GM23338 (cell line): Measurements from ENCODE around the gene ACOT6. TPM values are rescaled to one million over a fixed set of nuclear protein-coding genes. Genes with fewer than 3 reads are reported as not detected.

Experiments used
- ATAC-seq: fragments of 200-7000 bp; cut with Tn5 transposase; 3 replicates; pipeline ENCODE4 v1.9.1; 2020
- DNase-seq: peaks from one replicate; pipeline ENCODE4 v3.0.0-alpha.2; 2015; ENCODE audit warnings: low spot score
- H2AFZ ChIP-seq: fragments of 200-600 bp; sonication (generic); 2 replicates; pipeline ENCODE4 v1.8.0; 2016; ENCODE audit warnings: antibody characterized with exemption, mild to moderate bottlenecking, moderate library complexity
- H3F3A ChIP-seq: fragments of 200-600 bp; sonication (generic); replicated peaks from 2 replicates; pipeline ENCODE4 v1.8.0; 2017; ENCODE audit warnings: antibody characterized with exemption, mixed run types, low read depth
- H3K27ac ChIP-seq: fragments of 200-600 bp; sonication (generic); 2 replicates; pipeline ENCODE4 v1.6.1; 2016; ENCODE audit warnings: low read depth
- H3K27me3 ChIP-seq: fragments of 200-600 bp; sonication (generic); 2 replicates; pipeline ENCODE4 v1.8.0; 2016; ENCODE audit warnings: mild to moderate bottlenecking, mixed run types, moderate library complexity; ENCODE audit not compliant: insufficient read depth
- H3K36me3 ChIP-seq: fragments of 200-600 bp; sonication (generic); 2 replicates; pipeline ENCODE4 v1.8.0; 2016; ENCODE audit warnings: mild to moderate bottlenecking; ENCODE audit not compliant: insufficient read depth
- H3K4me1 ChIP-seq: fragments of 200-600 bp; sonication (generic); 2 replicates; pipeline ENCODE4 v1.8.0; 2016; ENCODE audit warnings: mild to moderate bottlenecking, moderate library complexity; ENCODE audit not compliant: insufficient read depth
- H3K4me2 ChIP-seq: fragments of 200-600 bp; sonication (generic); 2 replicates; pipeline ENCODE4 v1.7.1; 2017; ENCODE audit warnings: mixed run types
- H3K4me3 ChIP-seq: fragments of 200-600 bp; sonication (generic); 2 replicates; pipeline ENCODE4 v1.6.1; 2016; ENCODE audit warnings: mixed run types
- H3K79me2 ChIP-seq: fragments of 200-600 bp; sonication (generic); replicated peaks from 2 replicates; pipeline ENCODE4 v1.8.0; 2017; ENCODE audit warnings: mild to moderate bottlenecking; ENCODE audit not compliant: insufficient read depth
- H3K9me2 ChIP-seq: fragments of 200-600 bp; sonication (generic); 2 replicates; pipeline ENCODE4 v1.8.0; 2017; ENCODE audit not compliant: insufficient read depth
- H4K20me1 ChIP-seq: fragments of 200-600 bp; sonication (generic); replicated peaks from 2 replicates; pipeline ENCODE4 v1.8.0; 2017; ENCODE audit warnings: mild to moderate bottlenecking; ENCODE audit not compliant: insufficient read depth
- H3K27ac Mint-ChIP-seq: 2 replicates; pipeline ENCODE4 v1.8.0; 2020; ENCODE audit warnings: inconsistent platforms, mild to moderate bottlenecking, moderate library complexity, mixed read lengths
- H3K27me3 Mint-ChIP-seq: 3 replicates; pipeline ENCODE4 v1.8.0; 2022; ENCODE audit warnings: low read depth, mild to moderate bottlenecking, moderate library complexity, mixed read lengths, inconsistent platforms; ENCODE audit not compliant: insufficient read depth, poor library complexity
- H3K36me3 Mint-ChIP-seq: 3 replicates; pipeline ENCODE4 v1.8.0; 2021; ENCODE audit warnings: low read depth, mild to moderate bottlenecking, inconsistent platforms, moderate library complexity, mixed read lengths
- H3K4me1 Mint-ChIP-seq: 3 replicates; pipeline ENCODE4 v1.8.0; 2020; ENCODE audit warnings: mild to moderate bottlenecking, inconsistent platforms, mixed read lengths
- H3K4me3 Mint-ChIP-seq: 3 replicates; pipeline ENCODE4 v1.8.0; 2021; ENCODE audit warnings: moderate library complexity, mild to moderate bottlenecking, inconsistent platforms, mixed read lengths
- H3K9me3 Mint-ChIP-seq: 3 replicates; pipeline ENCODE4 v1.8.0; 2020; ENCODE audit warnings: moderate library complexity, mild to moderate bottlenecking, inconsistent platforms, mixed read lengths
- CREB1 ChIP-seq: fragments of 250-450 bp; sonication (Bioruptor Pico); IDR thresholded peaks from 2 replicates; pipeline ENCODE4 v1.5.0; 2020; ENCODE audit warnings: low read depth, mild to moderate bottlenecking, moderate library complexity
- CTCF ChIP-seq, 2 experiments: fragments of 200-600 bp in 1 of 2; sonication (generic) in 1 of 2; conservative IDR thresholded peaks; 2 replicates each; pipeline versions ENCODE4 v1.5.1 to v1.6.1; 2016 to 2017; ENCODE audit warnings: antibody characterized with exemption in 2 of 2, low read depth in 2 of 2, mild to moderate bottlenecking in 2 of 2, moderate library complexity in 1 of 2
- ETS1 ChIP-seq: IDR thresholded peaks from 2 replicates; pipeline ENCODE4 v1.6.1; 2016; ENCODE audit warnings: antibody characterized with exemption
- EZH2 ChIP-seq: fragments of 200-600 bp; sonication (generic); IDR thresholded peaks from one replicate; pipeline ENCODE4 v1.8.0; 2017; ENCODE audit warnings: antibody characterized with exemption, mild to moderate bottlenecking, low read depth; ENCODE audit not compliant: unreplicated experiment
- EZH2phosphoT487 ChIP-seq: fragments of 200-600 bp; sonication (generic); IDR thresholded peaks from one replicate; pipeline ENCODE4 v1.8.1; 2018; ENCODE audit warnings: antibody characterized with exemption; ENCODE audit not compliant: unreplicated experiment
- JUNB ChIP-seq: IDR thresholded peaks from one replicate; pipeline ENCODE4 v1.6.1; 2016; ENCODE audit warnings: antibody characterized with exemption; ENCODE audit not compliant: unreplicated experiment
- NANOG ChIP-seq: IDR thresholded peaks from 2 replicates; pipeline ENCODE4 v1.6.1; 2016; ENCODE audit warnings: antibody characterized with exemption, borderline replicate concordance
- POLR2AphosphoS5 ChIP-seq: IDR thresholded peaks from 2 replicates; pipeline ENCODE4 v1.6.1; 2016; ENCODE audit warnings: antibody characterized with exemption, low read depth
- STAT1 ChIP-seq: IDR thresholded peaks from one replicate; pipeline ENCODE4 v1.6.1; 2016; ENCODE audit warnings: antibody characterized with exemption; ENCODE audit not compliant: unreplicated experiment
- ZNF114 ChIP-seq: fragments of 250-450 bp; sonication (Bioruptor Pico); IDR thresholded peaks from 2 replicates; pipeline ENCODE4 v1.5.0; 2020; ENCODE audit warnings: mild to moderate bottlenecking, moderate library complexity
- ZNF331 ChIP-seq: fragments of 250-450 bp; sonication (Bioruptor Pico); IDR thresholded peaks from 2 replicates; pipeline ENCODE4 v1.5.0; 2020; ENCODE audit warnings: low read depth, mild to moderate bottlenecking, moderate library complexity
- ZNF462 ChIP-seq: fragments of 250-450 bp; sonication (Bioruptor Pico); IDR thresholded peaks from 2 replicates; pipeline ENCODE4 v1.5.0; 2020; ENCODE audit warnings: mild to moderate bottlenecking, moderate library complexity
- polyA plus RNA-seq: library from polyadenylated mRNA; unstranded; fragments of >200 nt; fragmentation: Nextera tagmentation; extraction: Ambion mirVana; gene quantifications from 2 replicates; pipeline ENCODE4 v1.2.1, GENCODE V29; 2016
- total RNA-seq: library from RNA; depleted of rRNA; stranded (reverse); fragments of >200 nt; shearing (Covaris generic); gene quantifications from 2 replicates; pipeline ENCODE4 v1.2.3, GENCODE V29; 2014
- TF ChIP-seq, protein P1 (sequence below): IDR thresholded peaks from one replicate; pipeline ENCODE4 v1.6.1; 2018; ENCODE audit warnings: antibody characterized with exemption; ENCODE audit not compliant: unreplicated experiment

The ACOT6 gene
- total and polyA plus RNA-seq, 2 experiments from 2014 or later, result 0.44 to 0.83 TPM

- Histone ChIP-seq H2AFZ (no peak overlapping the region), H3K4me2 (no peak overlapping the region), H3K4me3 (no peak overlapping the region), H3K9me2 (no peaks in the 10 kb centered on the region), H3K36me3 (no peaks in the 10 kb centered on the region), H4K20me1 (no peaks in the 10 kb centered on the region), H3K79me2 (no peaks in the 10 kb centered on the region), H3K4me1 (no peaks in the 10 kb centered on the region), H3K27me3 (no peaks in the 10 kb centered on the region), H3F3A (no peaks in the 10 kb centered on the region), H3K27ac (no peak overlapping the region)
- no peak for ATAC-seq
- no peak for DNase-seq
- Mint-ChIP-seq H3K4me1 (no peaks in the 10 kb centered on the region; the same call in 1 of the 3 replicates), H3K27me3 (no peaks in the 10 kb centered on the region), H3K9me3 (peaks cover 4% of the 10 kb centered on the region; the same call in 1 of the 3 replicates), H3K4me3 (no peak overlapping the region), H3K36me3 (peaks cover 9% of the 10 kb centered on the region; the same call in 2 of the 3 replicates), H3K27ac (no peak overlapping the region)
- TF ChIP-seq EZH2phosphoT487, result no peak
- no peak for TF ChIP-seq ETS1
- no peak for TF ChIP-seq STAT1
- no peak for TF ChIP-seq ZNF114 (CRISPR knock-in tag)
- TF ChIP-seq NANOG, result no peak
- no peak for TF ChIP-seq CTCF (conservative IDR thresholded peaks at IDR 0.05; ENCODE audit: low read depth in 2 of 2)
- TF ChIP-seq ZNF462 (CRISPR knock-in tag), result no peak
- TF ChIP-seq EZH2, result no peak
- no peak for TF ChIP-seq ZNF331 (CRISPR knock-in tag)
- TF ChIP-seq JUNB, result no peak
- TF ChIP-seq POLR2AphosphoS5, result no peak
- TF ChIP-seq, protein P1, sequence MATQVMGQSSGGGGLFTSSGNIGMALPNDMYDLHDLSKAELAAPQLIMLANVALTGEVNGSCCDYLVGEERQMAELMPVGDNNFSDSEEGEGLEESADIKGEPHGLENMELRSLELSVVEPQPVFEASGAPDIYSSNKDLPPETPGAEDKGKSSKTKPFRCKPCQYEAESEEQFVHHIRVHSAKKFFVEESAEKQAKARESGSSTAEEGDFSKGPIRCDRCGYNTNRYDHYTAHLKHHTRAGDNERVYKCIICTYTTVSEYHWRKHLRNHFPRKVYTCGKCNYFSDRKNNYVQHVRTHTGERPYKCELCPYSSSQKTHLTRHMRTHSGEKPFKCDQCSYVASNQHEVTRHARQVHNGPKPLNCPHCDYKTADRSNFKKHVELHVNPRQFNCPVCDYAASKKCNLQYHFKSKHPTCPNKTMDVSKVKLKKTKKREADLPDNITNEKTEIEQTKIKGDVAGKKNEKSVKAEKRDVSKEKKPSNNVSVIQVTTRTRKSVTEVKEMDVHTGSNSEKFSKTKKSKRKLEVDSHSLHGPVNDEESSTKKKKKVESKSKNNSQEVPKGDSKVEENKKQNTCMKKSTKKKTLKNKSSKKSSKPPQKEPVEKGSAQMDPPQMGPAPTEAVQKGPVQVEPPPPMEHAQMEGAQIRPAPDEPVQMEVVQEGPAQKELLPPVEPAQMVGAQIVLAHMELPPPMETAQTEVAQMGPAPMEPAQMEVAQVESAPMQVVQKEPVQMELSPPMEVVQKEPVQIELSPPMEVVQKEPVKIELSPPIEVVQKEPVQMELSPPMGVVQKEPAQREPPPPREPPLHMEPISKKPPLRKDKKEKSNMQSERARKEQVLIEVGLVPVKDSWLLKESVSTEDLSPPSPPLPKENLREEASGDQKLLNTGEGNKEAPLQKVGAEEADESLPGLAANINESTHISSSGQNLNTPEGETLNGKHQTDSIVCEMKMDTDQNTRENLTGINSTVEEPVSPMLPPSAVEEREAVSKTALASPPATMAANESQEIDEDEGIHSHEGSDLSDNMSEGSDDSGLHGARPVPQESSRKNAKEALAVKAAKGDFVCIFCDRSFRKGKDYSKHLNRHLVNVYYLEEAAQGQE, result no peak
- no peak for TF ChIP-seq CREB1 (CRISPR knock-in tag)
Observed at GRCh38 chr14:73625706-73626105, 13.4 kb downstream of the ACOT6 start.
